22Rv1 (cell line): Measurements from ENCODE around the gene HOXD11.

Experiments used
- CTCF ChIP-seq: fragments of 450-650 bp; IDR thresholded peaks from 2 replicates; pipeline ENCODE4 v1.5.1; 2017; ENCODE audit warnings: mild to moderate bottlenecking
- ZFX ChIP-seq: fragments of 450-650 bp; IDR thresholded peaks from 2 replicates; pipeline ENCODE4 v1.6.1; 2017; ENCODE audit warnings: antibody characterized with exemption, borderline replicate concordance

- TF ChIP-seq CTCF (no peak), ZFX (no peak)
Observed at GRCh38 chr2:176123411-176124109, 16.5 kb downstream of the HOXD11 start.
